Fibroblast of skin of right biceps (primary cell): ENCODE results near the gene STX7.

Experiments
- DNase-seq: peaks from one replicate; pipeline ENCODE4 v3.0.0-alpha.2; 2013

STX7 gene

DNA sequence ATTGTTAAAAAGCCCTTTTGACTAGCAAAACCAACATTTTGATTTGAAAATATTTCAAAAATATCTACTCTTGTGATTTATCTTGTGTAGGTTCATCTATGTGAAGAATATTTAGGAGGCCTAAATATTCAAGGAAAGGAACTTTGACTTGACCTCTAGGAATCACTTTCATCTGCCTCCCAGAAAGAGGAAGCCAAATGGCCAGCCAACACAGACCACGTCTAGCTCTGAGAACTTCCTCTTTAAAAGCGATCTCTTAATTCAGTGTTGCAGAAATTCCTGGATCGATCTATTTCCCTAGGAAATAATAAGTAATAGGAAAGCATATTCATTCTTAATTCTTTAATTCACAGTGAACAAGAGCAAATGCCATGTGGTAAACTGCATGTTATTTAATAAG lies 102.1 kb downstream of the STX7 start:
- no peak for DNase-seq

DNA sequence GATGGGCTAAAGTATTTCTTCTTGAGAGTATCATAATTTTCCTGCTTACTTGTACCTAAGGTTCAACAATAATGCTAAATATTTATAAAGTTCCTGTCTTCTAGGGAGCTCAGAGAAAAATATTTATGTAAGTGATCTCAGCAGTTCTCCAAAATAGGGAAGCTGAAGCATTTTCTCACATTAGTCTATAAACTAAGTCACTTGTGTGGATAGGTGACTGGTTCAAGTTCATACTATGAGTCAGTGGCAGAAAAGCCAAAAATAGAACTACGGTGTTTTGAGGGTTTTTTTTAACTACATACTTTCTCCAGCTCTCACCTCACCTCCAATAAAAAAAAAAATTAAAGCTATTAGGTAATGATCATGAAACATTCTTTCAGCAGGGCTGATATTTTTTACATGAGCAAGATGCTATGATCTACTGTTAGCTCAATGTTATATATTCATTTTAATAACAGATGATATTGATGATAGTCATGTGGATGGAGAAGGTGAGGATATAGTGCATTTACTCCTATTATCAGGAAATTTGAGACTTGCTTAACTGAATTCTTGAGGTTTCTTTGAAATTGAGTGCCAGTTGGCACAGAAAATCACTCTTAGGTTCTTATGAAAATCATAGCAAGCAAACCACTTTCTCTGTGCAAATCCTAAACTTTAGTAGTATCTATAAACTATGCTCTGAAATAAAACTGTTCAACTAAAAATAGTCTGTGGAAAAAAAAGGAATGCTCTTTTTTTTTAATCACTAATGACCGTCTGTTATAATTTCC lies 107.6 kb downstream of the STX7 start:
- DNase-seq, result peak; percentile 67

DNA sequence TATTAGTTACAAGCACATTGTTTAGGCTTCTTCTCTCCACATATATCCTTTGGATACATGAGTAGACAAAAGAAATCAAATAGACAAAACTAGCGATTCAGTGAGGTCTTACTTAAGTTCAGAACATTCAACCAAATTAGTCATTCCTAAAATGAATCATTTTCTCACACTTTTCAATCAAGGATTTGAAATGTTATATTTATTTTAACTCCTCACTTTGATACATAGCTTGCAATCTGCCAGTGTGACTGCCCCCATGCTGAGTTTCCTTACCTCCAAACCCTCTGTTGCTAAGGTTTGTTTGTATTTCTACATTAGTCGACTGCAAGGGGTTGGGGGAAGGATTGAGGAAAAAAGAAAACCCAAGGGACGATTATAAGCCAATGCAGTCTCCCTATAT lies 108.2 kb downstream of the STX7 start:
- peak; percentile 46 for DNase-seq

DNA sequence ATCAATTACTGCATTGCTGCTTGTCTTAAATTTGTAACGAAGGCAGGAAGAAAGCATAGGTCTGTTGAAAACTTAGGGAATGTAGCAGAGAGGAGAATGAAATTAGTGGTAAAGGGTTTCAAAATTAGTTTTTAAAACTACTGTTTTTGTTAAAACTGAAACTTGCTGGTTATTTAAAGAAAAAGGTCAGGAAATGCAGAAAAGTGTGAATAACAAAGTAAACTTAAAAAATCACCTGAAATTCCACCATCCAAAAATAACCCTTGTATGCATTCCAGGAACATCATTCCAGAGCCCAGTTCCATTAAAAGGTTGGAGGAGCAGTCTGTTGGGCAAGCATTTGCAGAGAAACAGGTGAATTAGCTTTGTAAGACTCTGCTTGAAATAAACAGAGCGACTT lies 108.6 kb downstream of the STX7 start:
- no peak for DNase-seq

DNA sequence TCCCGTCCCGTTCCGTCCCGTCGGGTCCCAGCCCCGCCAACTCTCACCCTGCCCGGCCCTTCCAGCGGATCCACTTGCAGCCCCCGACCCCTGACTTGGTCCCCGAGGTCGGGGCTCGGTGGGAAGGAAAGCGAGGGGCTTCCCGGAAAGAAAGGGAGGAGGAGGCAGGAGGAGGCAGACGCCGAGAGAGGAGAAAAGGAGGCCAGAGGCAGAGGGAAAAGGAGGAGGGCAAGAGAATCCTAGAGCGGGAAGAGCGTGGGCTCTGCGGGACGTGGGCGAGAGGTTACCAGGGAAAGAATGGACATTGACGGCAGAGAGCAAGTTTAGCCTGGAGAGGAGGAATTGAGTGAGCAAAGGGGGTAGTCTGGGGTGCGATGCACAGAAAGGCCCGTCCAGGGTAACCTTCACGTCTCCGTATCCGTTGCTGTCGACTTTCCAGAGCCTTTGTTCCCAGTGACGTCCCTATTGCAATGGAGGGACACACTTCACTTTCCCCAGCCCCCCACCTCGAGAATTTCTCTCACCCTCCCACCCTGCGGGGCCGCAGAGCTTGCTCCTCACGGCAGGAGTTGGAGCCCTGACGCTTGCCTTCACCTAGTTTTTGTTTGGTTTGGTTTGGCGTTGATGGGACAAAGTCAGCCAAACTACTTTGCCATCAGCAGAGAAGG lies 111.2 kb downstream of the STX7 start:
- no peak for DNase-seq

DNA sequence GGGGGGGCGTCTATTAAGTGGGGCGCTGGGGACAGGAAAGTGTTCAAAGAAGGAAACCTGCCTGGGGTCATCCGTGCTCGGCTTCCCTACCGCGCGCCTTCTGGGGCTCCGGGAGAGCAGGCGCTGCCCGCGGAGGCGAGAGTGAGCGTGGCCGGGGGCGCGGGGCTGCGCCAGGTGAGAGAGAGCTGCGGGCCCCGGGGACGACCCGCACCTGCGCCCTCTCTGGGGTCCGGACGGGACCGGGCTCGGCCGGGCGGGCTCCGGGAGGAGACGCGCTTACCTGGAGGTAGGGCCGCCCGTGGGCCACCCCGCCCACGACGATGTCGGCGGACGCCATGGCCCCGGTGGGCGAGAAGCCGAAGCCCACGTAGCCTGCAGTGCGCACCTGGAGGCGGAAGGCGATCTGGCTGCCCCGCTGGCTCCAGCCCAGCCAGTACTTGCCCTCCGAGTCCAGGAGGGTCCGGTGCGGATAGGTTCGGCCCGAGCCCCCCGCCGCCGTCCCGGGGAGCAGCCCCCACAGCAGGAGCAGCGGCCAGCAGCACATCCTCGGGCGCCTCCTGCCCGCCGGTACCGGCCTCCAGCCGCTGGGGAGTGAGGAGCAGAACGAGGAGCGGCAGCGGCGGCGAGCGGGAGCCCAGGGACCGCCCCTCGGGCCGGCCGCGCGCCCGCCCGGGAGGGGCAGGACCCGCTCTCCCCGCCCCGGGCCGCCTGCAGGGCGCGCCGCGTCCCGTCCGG lies 111.9 kb downstream of the STX7 start, which contains the start of gene MOXD1:
MOXD1 (minus strand) TSS at position 593 of the 735 bp plus-strand sequence; CDS start at position 544, 49 bp downstream.
- DNase-seq, result peak; percentile 66

DNA sequence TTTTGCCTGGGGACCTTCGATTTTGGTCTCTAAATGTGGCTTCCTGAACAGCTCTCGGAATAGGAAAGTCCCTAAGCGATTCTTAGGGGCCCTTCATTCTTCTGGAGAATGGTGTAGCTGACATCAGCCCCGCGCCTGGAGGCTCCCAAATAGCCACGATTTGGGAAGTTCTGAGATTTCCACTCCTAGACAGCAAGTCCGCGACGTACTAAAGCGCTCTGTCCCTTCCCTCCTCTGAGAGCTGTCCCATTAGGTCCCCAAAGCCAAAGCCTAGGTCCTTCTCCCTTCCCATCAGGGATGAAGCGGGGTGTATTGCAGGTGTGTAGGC lies 112.4 kb downstream of the STX7 start:
- no peak for DNase-seq

DNA sequence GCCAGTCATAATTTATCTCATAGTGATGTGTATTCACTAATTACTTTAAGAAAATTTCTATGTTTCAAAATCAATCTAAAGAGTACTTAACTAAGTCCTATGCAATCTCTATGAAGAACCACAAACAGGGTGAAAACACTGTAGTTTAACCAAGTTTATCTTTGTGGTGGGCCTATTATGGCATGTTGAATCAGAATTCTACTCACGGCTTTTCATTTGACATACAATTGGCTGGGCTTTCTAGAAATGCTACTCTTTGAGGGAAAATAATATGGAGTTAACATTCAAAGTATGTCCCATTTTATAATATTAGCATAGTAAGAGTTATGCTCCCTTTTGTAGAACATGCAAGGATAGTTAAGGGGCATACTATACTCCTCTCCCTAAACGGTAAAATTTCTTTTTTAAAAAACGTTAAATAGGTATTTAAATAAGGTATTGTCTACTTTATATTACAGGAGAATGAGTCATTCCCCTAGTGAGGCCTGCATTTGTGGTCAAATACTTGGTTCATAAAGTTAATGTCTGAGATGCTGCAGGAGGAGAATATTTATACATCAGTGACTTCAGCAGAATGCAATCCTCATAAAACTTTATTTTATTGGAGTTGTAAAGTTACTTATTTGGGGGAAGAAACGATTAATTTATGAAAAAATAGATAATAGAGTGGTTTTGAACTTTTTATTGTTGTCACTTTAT lies 113.4 kb downstream of the STX7 start:
- DNase-seq, result peak; percentile 77
